GM23338 (cell line): ENCODE results near the gene PLA2G5. TPM values are rescaled to one million over a fixed set of nuclear protein-coding genes. Genes with fewer than 3 reads are reported as not detected.

ENCODE experiments used
- ATAC-seq: fragments of 200-7000 bp; cut with Tn5 transposase; 3 replicates; pipeline ENCODE4 v1.9.1; 2020
- DNase-seq: peaks from one replicate; pipeline ENCODE4 v3.0.0-alpha.2; 2015; ENCODE audit warnings: low spot score
- H2AFZ ChIP-seq: fragments of 200-600 bp; sonication (generic); 2 replicates; pipeline ENCODE4 v1.8.0; 2016; ENCODE audit warnings: antibody characterized with exemption, mild to moderate bottlenecking, moderate library complexity
- H3F3A ChIP-seq: fragments of 200-600 bp; sonication (generic); replicated peaks from 2 replicates; pipeline ENCODE4 v1.8.0; 2017; ENCODE audit warnings: antibody characterized with exemption, mixed run types, low read depth
- H3K27ac ChIP-seq: fragments of 200-600 bp; sonication (generic); 2 replicates; pipeline ENCODE4 v1.6.1; 2016; ENCODE audit warnings: low read depth
- H3K27me3 ChIP-seq: fragments of 200-600 bp; sonication (generic); 2 replicates; pipeline ENCODE4 v1.8.0; 2016; ENCODE audit warnings: mild to moderate bottlenecking, mixed run types, moderate library complexity; ENCODE audit not compliant: insufficient read depth
- H3K36me3 ChIP-seq: fragments of 200-600 bp; sonication (generic); 2 replicates; pipeline ENCODE4 v1.8.0; 2016; ENCODE audit warnings: mild to moderate bottlenecking; ENCODE audit not compliant: insufficient read depth
- H3K4me1 ChIP-seq: fragments of 200-600 bp; sonication (generic); 2 replicates; pipeline ENCODE4 v1.8.0; 2016; ENCODE audit warnings: mild to moderate bottlenecking, moderate library complexity; ENCODE audit not compliant: insufficient read depth
- H3K4me2 ChIP-seq: fragments of 200-600 bp; sonication (generic); 2 replicates; pipeline ENCODE4 v1.7.1; 2017; ENCODE audit warnings: mixed run types
- H3K4me3 ChIP-seq: fragments of 200-600 bp; sonication (generic); 2 replicates; pipeline ENCODE4 v1.6.1; 2016; ENCODE audit warnings: mixed run types
- H3K79me2 ChIP-seq: fragments of 200-600 bp; sonication (generic); replicated peaks from 2 replicates; pipeline ENCODE4 v1.8.0; 2017; ENCODE audit warnings: mild to moderate bottlenecking; ENCODE audit not compliant: insufficient read depth
- H3K9me2 ChIP-seq: fragments of 200-600 bp; sonication (generic); 2 replicates; pipeline ENCODE4 v1.8.0; 2017; ENCODE audit not compliant: insufficient read depth
- H4K20me1 ChIP-seq: fragments of 200-600 bp; sonication (generic); replicated peaks from 2 replicates; pipeline ENCODE4 v1.8.0; 2017; ENCODE audit warnings: mild to moderate bottlenecking; ENCODE audit not compliant: insufficient read depth
- H3K27ac Mint-ChIP-seq: 2 replicates; pipeline ENCODE4 v1.8.0; 2020; ENCODE audit warnings: inconsistent platforms, mild to moderate bottlenecking, moderate library complexity, mixed read lengths
- H3K27me3 Mint-ChIP-seq: 3 replicates; pipeline ENCODE4 v1.8.0; 2022; ENCODE audit warnings: low read depth, mild to moderate bottlenecking, moderate library complexity, mixed read lengths, inconsistent platforms; ENCODE audit not compliant: insufficient read depth, poor library complexity
- H3K36me3 Mint-ChIP-seq: 3 replicates; pipeline ENCODE4 v1.8.0; 2021; ENCODE audit warnings: low read depth, mild to moderate bottlenecking, inconsistent platforms, moderate library complexity, mixed read lengths
- H3K4me1 Mint-ChIP-seq: 3 replicates; pipeline ENCODE4 v1.8.0; 2020; ENCODE audit warnings: mild to moderate bottlenecking, inconsistent platforms, mixed read lengths
- H3K4me3 Mint-ChIP-seq: 3 replicates; pipeline ENCODE4 v1.8.0; 2021; ENCODE audit warnings: moderate library complexity, mild to moderate bottlenecking, inconsistent platforms, mixed read lengths
- H3K9me3 Mint-ChIP-seq: 3 replicates; pipeline ENCODE4 v1.8.0; 2020; ENCODE audit warnings: moderate library complexity, mild to moderate bottlenecking, inconsistent platforms, mixed read lengths
- CREB1 ChIP-seq: fragments of 250-450 bp; sonication (Bioruptor Pico); IDR thresholded peaks from 2 replicates; pipeline ENCODE4 v1.5.0; 2020; ENCODE audit warnings: low read depth, mild to moderate bottlenecking, moderate library complexity
- EZH2 ChIP-seq: fragments of 200-600 bp; sonication (generic); IDR thresholded peaks from one replicate; pipeline ENCODE4 v1.8.0; 2017; ENCODE audit warnings: antibody characterized with exemption, mild to moderate bottlenecking, low read depth; ENCODE audit not compliant: unreplicated experiment
- EZH2phosphoT487 ChIP-seq: fragments of 200-600 bp; sonication (generic); IDR thresholded peaks from one replicate; pipeline ENCODE4 v1.8.1; 2018; ENCODE audit warnings: antibody characterized with exemption; ENCODE audit not compliant: unreplicated experiment
- JUNB ChIP-seq: IDR thresholded peaks from one replicate; pipeline ENCODE4 v1.6.1; 2016; ENCODE audit warnings: antibody characterized with exemption; ENCODE audit not compliant: unreplicated experiment
- NANOG ChIP-seq: IDR thresholded peaks from 2 replicates; pipeline ENCODE4 v1.6.1; 2016; ENCODE audit warnings: antibody characterized with exemption, borderline replicate concordance
- POLR2AphosphoS5 ChIP-seq: IDR thresholded peaks from 2 replicates; pipeline ENCODE4 v1.6.1; 2016; ENCODE audit warnings: antibody characterized with exemption, low read depth
- STAT1 ChIP-seq: IDR thresholded peaks from one replicate; pipeline ENCODE4 v1.6.1; 2016; ENCODE audit warnings: antibody characterized with exemption; ENCODE audit not compliant: unreplicated experiment
- ZNF114 ChIP-seq: fragments of 250-450 bp; sonication (Bioruptor Pico); IDR thresholded peaks from 2 replicates; pipeline ENCODE4 v1.5.0; 2020; ENCODE audit warnings: mild to moderate bottlenecking, moderate library complexity
- ZNF331 ChIP-seq: fragments of 250-450 bp; sonication (Bioruptor Pico); IDR thresholded peaks from 2 replicates; pipeline ENCODE4 v1.5.0; 2020; ENCODE audit warnings: low read depth, mild to moderate bottlenecking, moderate library complexity
- long read RNA-seq: library from polyadenylated mRNA; unstranded; transcript quantifications from one replicate; pipeline ENCODE4 v2.0.0, GENCODE V29; 2020; ENCODE audit not compliant: unreplicated experiment
- polyA plus RNA-seq: library from polyadenylated mRNA; unstranded; fragments of >200 nt; fragmentation: Nextera tagmentation; extraction: Ambion mirVana; gene quantifications from 2 replicates; pipeline ENCODE4 v1.2.1, GENCODE V29; 2016
- total RNA-seq: library from RNA; depleted of rRNA; stranded (reverse); fragments of >200 nt; shearing (Covaris generic); gene quantifications from 2 replicates; pipeline ENCODE4 v1.2.3, GENCODE V29; 2014; rRNA removed
- TF ChIP-seq, protein P1 (sequence below): fragments of 250-450 bp; sonication (Bioruptor Pico); IDR thresholded peaks from 2 replicates; pipeline ENCODE4 v1.5.0; 2020; ENCODE audit warnings: mild to moderate bottlenecking, moderate library complexity
- TF ChIP-seq, protein P2 (sequence below): IDR thresholded peaks from 2 replicates; pipeline ENCODE4 v1.6.1; 2016; ENCODE audit warnings: antibody characterized with exemption
- TF ChIP-seq, protein P3 (sequence below), 2 experiments: fragments of 200-600 bp in 1 of 2; sonication (generic) in 1 of 2; conservative IDR thresholded peaks; 2 replicates each; pipeline versions ENCODE4 v1.5.1 to v1.6.1; 2016 to 2017; ENCODE audit warnings: antibody characterized with exemption in 2 of 2, low read depth in 2 of 2, mild to moderate bottlenecking in 2 of 2, moderate library complexity in 1 of 2
- TF ChIP-seq, protein P4 (sequence below): IDR thresholded peaks from one replicate; pipeline ENCODE4 v1.6.1; 2018; ENCODE audit warnings: antibody characterized with exemption; ENCODE audit not compliant: unreplicated experiment

The PLA2G5 gene, protein sequence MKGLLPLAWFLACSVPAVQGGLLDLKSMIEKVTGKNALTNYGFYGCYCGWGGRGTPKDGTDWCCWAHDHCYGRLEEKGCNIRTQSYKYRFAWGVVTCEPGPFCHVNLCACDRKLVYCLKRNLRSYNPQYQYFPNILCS
- total RNA-seq = 0.16 TPM in 1 of 2 replicates, not detected in the other
- not detected in 2 replicates for polyA plus RNA-seq
- long read RNA-seq = 0 reads

DNA sequence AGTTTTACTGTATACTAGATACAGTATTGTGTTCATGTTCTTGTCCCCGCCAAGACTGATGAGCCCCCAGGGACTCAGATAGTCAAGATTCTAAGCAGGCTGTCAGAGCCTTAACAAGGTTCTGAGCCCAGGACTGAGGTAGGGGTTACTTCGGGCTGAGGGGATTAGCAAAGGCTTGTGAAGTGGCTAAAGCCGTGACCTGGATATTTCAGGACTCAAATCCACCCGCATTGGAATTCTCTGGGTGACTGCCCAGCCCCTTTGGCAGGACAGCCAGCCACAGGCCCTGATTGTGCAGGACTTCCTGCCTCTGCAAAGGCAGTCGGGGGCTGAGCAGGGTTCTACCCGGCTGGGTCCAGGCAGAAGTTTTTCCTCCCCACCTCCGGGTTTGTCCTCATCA lies at the start of gene PLA2G5:
PLA2G5 (plus strand) TSS at position 321 of the 400 bp plus-strand sequence. CDS start 14,637 bp downstream, outside the sequence.
- Mint-ChIP-seq H3K9me3 (no peaks in the 10 kb centered on the region), H3K36me3 (no peaks in the 10 kb centered on the region), H3K27me3 (peaks cover 8% of the 10 kb centered on the region), H3K4me1 (peaks cover 3% of the 10 kb centered on the region; the same call in 1 of the 3 replicates), H3K4me3 (no peak within 1 kb of the TSS), H3K27ac (no peak within 1 kb of the TSS)
- no peaks in the 10 kb centered on the region for H3K79me2 ChIP-seq
- H4K20me1 ChIP-seq = no peaks in the 10 kb centered on the region
- no peak within 1 kb of the TSS for H3K4me2 ChIP-seq
- H3K4me1 ChIP-seq = no peaks in the 10 kb centered on the region
- TF ChIP-seq, protein P1, sequence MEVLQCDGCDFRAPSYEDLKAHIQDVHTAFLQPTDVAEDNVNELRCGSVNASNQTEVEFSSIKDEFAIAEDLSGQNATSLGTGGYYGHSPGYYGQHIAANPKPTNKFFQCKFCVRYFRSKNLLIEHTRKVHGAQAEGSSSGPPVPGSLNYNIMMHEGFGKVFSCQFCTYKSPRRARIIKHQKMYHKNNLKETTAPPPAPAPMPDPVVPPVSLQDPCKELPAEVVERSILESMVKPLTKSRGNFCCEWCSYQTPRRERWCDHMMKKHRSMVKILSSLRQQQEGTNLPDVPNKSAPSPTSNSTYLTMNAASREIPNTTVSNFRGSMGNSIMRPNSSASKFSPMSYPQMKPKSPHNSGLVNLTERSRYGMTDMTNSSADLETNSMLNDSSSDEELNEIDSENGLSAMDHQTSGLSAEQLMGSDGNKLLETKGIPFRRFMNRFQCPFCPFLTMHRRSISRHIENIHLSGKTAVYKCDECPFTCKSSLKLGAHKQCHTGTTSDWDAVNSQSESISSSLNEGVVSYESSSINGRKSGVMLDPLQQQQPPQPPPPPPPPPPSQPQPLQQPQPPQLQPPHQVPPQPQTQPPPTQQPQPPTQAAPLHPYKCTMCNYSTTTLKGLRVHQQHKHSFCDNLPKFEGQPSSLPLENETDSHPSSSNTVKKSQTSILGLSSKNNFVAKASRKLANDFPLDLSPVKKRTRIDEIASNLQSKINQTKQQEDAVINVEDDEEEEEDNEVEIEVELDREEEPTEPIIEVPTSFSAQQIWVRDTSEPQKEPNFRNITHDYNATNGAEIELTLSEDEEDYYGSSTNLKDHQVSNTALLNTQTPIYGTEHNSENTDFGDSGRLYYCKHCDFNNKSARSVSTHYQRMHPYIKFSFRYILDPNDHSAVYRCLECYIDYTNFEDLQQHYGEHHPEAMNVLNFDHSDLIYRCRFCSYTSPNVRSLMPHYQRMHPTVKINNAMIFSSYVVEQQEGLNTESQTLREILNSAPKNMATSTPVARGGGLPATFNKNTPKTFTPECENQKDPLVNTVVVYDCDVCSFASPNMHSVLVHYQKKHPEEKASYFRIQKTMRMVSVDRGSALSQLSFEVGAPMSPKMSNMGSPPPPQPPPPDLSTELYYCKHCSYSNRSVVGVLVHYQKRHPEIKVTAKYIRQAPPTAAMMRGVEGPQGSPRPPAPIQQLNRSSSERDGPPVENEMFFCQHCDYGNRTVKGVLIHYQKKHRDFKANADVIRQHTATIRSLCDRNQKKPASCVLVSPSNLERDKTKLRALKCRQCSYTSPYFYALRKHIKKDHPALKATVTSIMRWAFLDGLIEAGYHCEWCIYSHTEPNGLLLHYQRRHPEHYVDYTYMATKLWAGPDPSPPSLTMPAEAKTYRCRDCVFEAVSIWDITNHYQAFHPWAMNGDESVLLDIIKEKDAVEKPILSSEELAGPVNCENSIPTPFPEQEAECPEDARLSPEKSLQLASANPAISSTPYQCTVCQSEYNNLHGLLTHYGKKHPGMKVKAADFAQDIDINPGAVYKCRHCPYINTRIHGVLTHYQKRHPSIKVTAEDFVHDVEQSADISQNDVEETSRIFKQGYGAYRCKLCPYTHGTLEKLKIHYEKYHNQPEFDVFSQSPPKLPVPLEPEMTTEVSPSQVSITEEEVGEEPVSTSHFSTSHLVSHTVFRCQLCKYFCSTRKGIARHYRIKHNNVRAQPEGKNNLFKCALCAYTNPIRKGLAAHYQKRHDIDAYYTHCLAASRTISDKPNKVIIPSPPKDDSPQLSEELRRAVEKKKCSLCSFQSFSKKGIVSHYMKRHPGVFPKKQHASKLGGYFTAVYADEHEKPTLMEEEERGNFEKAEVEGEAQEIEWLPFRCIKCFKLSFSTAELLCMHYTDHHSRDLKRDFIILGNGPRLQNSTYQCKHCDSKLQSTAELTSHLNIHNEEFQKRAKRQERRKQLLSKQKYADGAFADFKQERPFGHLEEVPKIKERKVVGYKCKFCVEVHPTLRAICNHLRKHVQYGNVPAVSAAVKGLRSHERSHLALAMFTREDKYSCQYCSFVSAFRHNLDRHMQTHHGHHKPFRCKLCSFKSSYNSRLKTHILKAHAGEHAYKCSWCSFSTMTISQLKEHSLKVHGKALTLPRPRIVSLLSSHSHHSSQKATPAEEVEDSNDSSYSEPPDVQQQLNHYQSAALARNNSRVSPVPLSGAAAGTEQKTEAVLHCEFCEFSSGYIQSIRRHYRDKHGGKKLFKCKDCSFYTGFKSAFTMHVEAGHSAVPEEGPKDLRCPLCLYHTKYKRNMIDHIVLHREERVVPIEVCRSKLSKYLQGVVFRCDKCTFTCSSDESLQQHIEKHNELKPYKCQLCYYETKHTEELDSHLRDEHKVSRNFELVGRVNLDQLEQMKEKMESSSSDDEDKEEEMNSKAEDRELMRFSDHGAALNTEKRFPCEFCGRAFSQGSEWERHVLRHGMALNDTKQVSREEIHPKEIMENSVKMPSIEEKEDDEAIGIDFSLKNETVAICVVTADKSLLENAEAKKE (CRISPR knock-in tag) = no peak
- TF ChIP-seq NANOG (no peak), STAT1 (no peak), EZH2 (no peak), EZH2phosphoT487 (no peak), ZNF114 (CRISPR knock-in tag) (no peak), ZNF331 (no peak), CREB1 (CRISPR knock-in tag) (no peak), JUNB (no peak), POLR2AphosphoS5 (no peak)
- TF ChIP-seq, protein P2, sequence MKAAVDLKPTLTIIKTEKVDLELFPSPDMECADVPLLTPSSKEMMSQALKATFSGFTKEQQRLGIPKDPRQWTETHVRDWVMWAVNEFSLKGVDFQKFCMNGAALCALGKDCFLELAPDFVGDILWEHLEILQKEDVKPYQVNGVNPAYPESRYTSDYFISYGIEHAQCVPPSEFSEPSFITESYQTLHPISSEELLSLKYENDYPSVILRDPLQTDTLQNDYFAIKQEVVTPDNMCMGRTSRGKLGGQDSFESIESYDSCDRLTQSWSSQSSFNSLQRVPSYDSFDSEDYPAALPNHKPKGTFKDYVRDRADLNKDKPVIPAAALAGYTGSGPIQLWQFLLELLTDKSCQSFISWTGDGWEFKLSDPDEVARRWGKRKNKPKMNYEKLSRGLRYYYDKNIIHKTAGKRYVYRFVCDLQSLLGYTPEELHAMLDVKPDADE = no peak
- TF ChIP-seq, protein P3, sequence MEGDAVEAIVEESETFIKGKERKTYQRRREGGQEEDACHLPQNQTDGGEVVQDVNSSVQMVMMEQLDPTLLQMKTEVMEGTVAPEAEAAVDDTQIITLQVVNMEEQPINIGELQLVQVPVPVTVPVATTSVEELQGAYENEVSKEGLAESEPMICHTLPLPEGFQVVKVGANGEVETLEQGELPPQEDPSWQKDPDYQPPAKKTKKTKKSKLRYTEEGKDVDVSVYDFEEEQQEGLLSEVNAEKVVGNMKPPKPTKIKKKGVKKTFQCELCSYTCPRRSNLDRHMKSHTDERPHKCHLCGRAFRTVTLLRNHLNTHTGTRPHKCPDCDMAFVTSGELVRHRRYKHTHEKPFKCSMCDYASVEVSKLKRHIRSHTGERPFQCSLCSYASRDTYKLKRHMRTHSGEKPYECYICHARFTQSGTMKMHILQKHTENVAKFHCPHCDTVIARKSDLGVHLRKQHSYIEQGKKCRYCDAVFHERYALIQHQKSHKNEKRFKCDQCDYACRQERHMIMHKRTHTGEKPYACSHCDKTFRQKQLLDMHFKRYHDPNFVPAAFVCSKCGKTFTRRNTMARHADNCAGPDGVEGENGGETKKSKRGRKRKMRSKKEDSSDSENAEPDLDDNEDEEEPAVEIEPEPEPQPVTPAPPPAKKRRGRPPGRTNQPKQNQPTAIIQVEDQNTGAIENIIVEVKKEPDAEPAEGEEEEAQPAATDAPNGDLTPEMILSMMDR (conservative IDR thresholded peaks at IDR 0.05; ENCODE audit: low read depth in 2 of 2) = no peak
- TF ChIP-seq, protein P4, sequence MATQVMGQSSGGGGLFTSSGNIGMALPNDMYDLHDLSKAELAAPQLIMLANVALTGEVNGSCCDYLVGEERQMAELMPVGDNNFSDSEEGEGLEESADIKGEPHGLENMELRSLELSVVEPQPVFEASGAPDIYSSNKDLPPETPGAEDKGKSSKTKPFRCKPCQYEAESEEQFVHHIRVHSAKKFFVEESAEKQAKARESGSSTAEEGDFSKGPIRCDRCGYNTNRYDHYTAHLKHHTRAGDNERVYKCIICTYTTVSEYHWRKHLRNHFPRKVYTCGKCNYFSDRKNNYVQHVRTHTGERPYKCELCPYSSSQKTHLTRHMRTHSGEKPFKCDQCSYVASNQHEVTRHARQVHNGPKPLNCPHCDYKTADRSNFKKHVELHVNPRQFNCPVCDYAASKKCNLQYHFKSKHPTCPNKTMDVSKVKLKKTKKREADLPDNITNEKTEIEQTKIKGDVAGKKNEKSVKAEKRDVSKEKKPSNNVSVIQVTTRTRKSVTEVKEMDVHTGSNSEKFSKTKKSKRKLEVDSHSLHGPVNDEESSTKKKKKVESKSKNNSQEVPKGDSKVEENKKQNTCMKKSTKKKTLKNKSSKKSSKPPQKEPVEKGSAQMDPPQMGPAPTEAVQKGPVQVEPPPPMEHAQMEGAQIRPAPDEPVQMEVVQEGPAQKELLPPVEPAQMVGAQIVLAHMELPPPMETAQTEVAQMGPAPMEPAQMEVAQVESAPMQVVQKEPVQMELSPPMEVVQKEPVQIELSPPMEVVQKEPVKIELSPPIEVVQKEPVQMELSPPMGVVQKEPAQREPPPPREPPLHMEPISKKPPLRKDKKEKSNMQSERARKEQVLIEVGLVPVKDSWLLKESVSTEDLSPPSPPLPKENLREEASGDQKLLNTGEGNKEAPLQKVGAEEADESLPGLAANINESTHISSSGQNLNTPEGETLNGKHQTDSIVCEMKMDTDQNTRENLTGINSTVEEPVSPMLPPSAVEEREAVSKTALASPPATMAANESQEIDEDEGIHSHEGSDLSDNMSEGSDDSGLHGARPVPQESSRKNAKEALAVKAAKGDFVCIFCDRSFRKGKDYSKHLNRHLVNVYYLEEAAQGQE = no peak
- ATAC-seq (no peak; the same call in 2 of the 3 replicates), DNase-seq (no peak)
- no peaks in the 10 kb centered on the region for H3K27me3 ChIP-seq
- H3K36me3 ChIP-seq = no peaks in the 10 kb centered on the region; the same call in 1 of the 2 replicates
- no peaks in the 10 kb centered on the region for H3K9me2 ChIP-seq
- no peak within 1 kb of the TSS for H3K4me3 ChIP-seq
- H3K27ac ChIP-seq = no peak within 1 kb of the TSS
- no peaks in the 10 kb centered on the region for H3F3A ChIP-seq
- peak within 1 kb of the TSS; percentile 59 for H2AFZ ChIP-seq
